ENCODE results near the gene CSNK1G2.
"Not testable (repeated sequence)": the region's sequence is repeated elsewhere in the genome, so short reads cannot be mapped to it uniquely, and the experiment has no call there.

Gene CSNK1G2

GRCh38 chr19:1981253-1981652 lies 40.3 kb downstream of the CSNK1G2 start:
- no peaks in the 10 kb centered on the region for H3K9me3 ChIP-seq (ENCODE audit: control insufficient read depth, insufficient read depth, low read length)
- no peaks in the 10 kb centered on the region for H3K4me1 ChIP-seq (ENCODE audit: control insufficient read depth, insufficient read depth, low read length)
- no peak overlapping the region for H3K27ac ChIP-seq (ENCODE audit: low read depth, low read length)
- H3K4me3 ChIP-seq (ENCODE audit: low read depth, low read length), result no peak overlapping the region
- peaks cover 48% of the 10 kb centered on the region for H3K36me3 ChIP-seq (ENCODE audit: control insufficient read depth, insufficient read depth, low read length)
- H3K27me3 ChIP-seq (ENCODE audit: control insufficient read depth, insufficient read depth, low read length), result no peaks in the 10 kb centered on the region
- H3K9ac ChIP-seq (ENCODE audit: low read depth, low read length), result no peak overlapping the region

GRCh38 chr19:1984357-1984756 lies 43.4 kb downstream of the CSNK1G2 start:
- H3K4me3 ChIP-seq (ENCODE audit: low read depth, low read length), result no peak overlapping the region
- no peaks in the 10 kb centered on the region for H3K27me3 ChIP-seq (ENCODE audit: control insufficient read depth, insufficient read depth, low read length)
- H3K9me3 ChIP-seq (ENCODE audit: control insufficient read depth, insufficient read depth, low read length), result no peaks in the 10 kb centered on the region
- H3K27ac ChIP-seq (ENCODE audit: low read depth, low read length), result no peak overlapping the region
- no peak overlapping the region for H3K9ac ChIP-seq (ENCODE audit: low read depth, low read length)
- H3K4me1 ChIP-seq (ENCODE audit: control insufficient read depth, insufficient read depth, low read length), result no peaks in the 10 kb centered on the region
- H3K36me3 ChIP-seq (ENCODE audit: control insufficient read depth, insufficient read depth, low read length), result peaks cover 61% of the 10 kb centered on the region

DNA sequence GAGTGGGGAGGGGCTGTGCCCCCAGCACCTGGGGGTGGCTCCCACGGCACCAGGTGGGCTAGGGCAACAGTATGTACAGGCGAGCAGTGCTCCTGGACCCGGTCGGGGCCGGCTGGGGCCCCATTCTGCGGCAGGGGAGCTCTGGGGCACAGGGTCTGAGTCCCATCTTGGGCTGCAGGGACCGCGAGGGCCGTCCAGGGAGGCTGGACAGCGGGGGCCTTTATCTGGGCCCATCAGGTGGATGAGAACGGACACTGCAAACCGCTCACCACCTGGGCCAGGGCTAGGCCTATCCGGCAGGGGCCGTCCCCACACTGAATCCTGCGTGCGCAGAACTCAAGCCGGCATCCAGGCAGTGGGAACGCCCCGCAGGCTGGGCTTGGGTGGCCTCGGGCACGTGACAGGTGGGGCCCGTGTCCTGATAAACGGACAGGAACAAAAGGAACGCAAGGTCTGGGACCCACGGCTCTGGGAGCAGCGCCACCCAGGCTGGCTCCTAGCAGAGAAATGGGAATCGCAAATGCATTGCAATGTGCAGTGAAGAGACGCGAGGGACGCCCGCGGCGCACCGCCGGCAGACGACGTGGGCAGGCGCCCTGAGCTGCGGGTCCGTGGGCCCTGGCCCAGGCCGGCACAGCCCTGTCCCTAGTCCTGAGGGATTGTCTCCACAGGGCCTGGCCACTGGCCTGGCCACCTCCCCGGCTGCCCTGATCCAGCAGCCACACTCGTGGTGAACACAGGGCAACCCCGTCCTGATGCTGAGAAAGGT lies 44.8 kb downstream of the CSNK1G2 start:
- Histone ChIP-seq H3K4me3 (ENCODE audit: low read depth, low read length) (no peak overlapping the region), H3K4me1 (ENCODE audit: control insufficient read depth, insufficient read depth, low read length) (no peaks in the 10 kb centered on the region), H3K9ac (ENCODE audit: low read depth, low read length) (no peak overlapping the region), H3K27me3 (ENCODE audit: control insufficient read depth, insufficient read depth, low read length) (no peaks in the 10 kb centered on the region), H3K9me3 (ENCODE audit: control insufficient read depth, insufficient read depth, low read length) (no peaks in the 10 kb centered on the region), H3K36me3 (ENCODE audit: control insufficient read depth, insufficient read depth, low read length) (peaks cover 67% of the 10 kb centered on the region), H3K27ac (ENCODE audit: low read depth, low read length) (no peak overlapping the region)

DNA sequence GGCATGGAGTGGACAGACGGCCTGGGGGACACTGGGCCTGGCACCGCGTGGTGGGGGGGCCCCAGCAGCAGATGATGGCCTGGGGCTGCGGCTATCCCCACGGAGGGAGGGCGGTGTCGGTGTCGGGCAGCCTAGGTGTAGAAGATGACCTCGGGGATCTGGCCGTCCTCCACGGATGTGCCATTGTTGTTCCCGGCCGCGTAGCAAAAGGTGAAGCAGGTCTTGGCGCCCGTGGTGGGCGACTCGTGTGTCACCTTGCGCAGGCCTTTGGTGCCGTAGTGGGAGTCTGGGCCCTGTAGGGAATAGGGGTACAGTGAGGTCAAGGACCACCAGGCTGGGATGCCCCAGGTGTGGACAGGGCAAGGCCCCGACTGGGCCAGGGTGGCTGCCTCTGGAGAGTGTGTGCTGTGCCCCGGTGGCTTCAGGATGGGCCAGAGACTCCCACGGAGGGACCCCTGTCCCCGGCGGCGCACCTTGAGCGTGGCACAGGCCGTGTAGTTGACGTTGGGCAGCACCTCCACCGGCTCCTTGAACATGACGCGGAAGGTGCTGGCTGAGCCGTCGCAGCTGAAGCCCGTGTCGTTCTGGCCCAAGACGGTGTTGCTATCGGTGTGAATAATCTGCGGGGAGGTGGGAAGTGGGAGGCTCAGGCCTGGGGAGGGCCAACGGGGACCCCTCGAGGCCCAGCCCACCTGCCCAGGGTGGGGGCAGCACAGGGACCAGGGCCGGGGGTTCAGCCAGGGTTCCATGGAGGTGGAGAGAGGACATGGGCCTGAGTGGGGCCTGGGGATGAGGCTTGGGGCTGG lies 45.6 kb downstream of the CSNK1G2 start:
- Histone ChIP-seq H3K36me3 (ENCODE audit: control insufficient read depth, insufficient read depth, low read length) (peaks cover 67% of the 10 kb centered on the region), H3K9ac (ENCODE audit: low read depth, low read length) (no peak overlapping the region)

DNA sequence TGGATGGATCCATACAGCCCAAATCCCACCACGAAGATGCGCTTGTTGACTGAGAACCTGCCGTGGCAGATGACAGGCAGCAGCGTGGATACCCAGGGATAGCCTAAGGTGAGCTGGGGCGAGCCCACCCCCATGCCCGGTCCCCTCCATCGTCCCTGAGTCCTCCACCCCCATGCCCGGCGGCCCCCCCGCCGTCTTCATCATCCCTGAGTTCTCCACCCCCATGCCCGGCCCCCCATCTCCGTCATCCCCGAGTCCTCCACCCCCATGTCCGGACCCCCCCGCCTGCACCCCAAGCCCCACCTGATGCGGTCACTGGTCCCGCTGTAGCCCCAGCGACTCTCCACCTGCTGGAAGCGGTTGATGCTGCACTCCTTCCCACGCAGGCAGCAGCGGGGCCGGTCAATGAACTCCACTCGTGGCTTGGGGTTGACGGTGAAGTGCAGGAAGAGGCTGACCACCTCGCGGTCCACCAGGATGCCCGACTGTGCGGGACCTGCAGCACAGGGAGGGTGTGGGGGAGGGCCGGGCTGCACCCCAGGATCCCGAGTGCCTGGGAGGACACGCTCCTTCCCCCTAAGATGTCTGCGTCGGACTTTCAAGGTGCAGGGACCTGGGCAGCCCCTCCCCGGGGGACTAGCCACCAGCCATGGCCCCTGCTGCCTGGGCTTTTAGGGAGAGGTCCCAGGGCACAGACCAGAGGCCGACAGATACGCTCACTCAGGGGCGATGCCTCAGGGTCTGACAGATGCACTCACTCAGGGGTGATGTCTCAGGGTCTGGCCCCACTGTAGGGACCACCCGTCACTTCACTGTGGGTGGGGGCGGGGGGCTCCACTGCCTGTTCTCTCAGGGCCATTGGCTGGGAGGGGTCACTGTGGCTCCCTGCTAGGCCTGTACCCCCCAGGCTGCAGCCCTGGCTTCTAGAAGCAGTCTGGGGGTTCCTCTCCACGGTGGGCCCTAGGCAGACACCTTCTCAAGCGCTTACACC lies 46.5 kb downstream of the CSNK1G2 start:
- no peaks in the 10 kb centered on the region for H3K27me3 ChIP-seq (ENCODE audit: control insufficient read depth, insufficient read depth, low read length)
- no peak overlapping the region for H3K9ac ChIP-seq (ENCODE audit: low read depth, low read length)
- H3K4me3 ChIP-seq (ENCODE audit: low read depth, low read length), result no peak overlapping the region
- H3K4me1 ChIP-seq (ENCODE audit: control insufficient read depth, insufficient read depth, low read length), result no peaks in the 10 kb centered on the region
- no peak overlapping the region for H3K27ac ChIP-seq (ENCODE audit: low read depth, low read length)
- peaks cover 61% of the 10 kb centered on the region for H3K36me3 ChIP-seq (ENCODE audit: control insufficient read depth, insufficient read depth, low read length)
- H3K9me3 ChIP-seq (ENCODE audit: control insufficient read depth, insufficient read depth, low read length), result no peaks in the 10 kb centered on the region

More for the DNA sequence above, 45.6 kb downstream of the CSNK1G2 start:
- Histone ChIP-seq H3K4me1 (ENCODE audit: control insufficient read depth, insufficient read depth, low read length) (no peaks in the 10 kb centered on the region), H3K27me3 (ENCODE audit: control insufficient read depth, insufficient read depth, low read length) (no peaks in the 10 kb centered on the region), H3K9me3 (ENCODE audit: control insufficient read depth, insufficient read depth, low read length) (no peaks in the 10 kb centered on the region), H3K27ac (ENCODE audit: low read depth, low read length) (no peak overlapping the region), H3K4me3 (ENCODE audit: low read depth, low read length) (no peak overlapping the region)

- H3K4me3 ChIP-seq (ENCODE audit: low read depth, low read length); H3K9ac ChIP-seq (ENCODE audit: low read depth, low read length); H3K27me3 ChIP-seq (ENCODE audit: control insufficient read depth, insufficient read depth, low read length); H3K4me1 ChIP-seq (ENCODE audit: control insufficient read depth, insufficient read depth, low read length); H3K27ac ChIP-seq (ENCODE audit: low read depth, low read length); H3K9me3 ChIP-seq (ENCODE audit: control insufficient read depth, insufficient read depth, low read length): not testable (repeated sequence)
- H3K36me3 ChIP-seq (ENCODE audit: control insufficient read depth, insufficient read depth, low read length), result peaks cover 58% of the 10 kb centered on the region
These were observed 47.5 kb downstream of the CSNK1G2 start for GRCh38 chr19:1988464-1988863.

DNA sequence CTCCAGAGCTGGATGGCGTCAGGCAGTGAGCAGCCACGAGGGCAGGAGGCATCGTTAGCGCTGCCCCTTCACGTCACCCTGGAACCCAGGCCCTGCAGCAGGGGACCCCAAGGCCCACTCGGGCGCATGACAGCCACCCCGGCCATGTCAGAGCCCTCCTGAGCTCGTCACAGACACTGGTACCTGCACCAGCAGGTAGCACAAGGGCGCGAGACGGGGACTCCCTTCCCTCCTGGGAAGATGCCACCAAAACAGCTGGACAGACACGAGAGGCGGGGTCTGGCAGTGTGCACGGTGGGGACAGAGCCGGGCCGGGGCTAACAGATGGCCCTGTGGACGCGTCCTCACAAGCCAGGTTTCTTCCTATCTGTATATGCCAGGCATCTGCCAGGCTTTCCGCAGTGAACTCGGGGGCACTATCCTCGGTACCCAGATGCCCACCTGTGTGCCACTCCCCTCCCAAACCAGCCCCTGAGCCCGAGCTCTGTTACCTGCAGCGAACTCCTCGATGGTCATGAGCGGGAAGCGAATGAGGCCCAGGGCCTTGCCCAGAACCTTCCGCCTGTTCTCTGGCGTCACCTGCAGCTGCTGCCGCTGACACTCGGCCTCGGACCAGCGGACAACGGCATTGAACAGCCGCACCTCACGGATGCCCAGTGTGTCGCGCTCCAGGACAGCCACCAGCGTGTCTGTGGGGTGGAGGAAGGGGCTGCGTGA lies 48.7 kb downstream of the CSNK1G2 start:
- H3K36me3 ChIP-seq (ENCODE audit: control insufficient read depth, insufficient read depth, low read length), result peaks cover 58% of the 10 kb centered on the region
- H3K4me1 ChIP-seq (ENCODE audit: control insufficient read depth, insufficient read depth, low read length), result no peaks in the 10 kb centered on the region
- no peaks in the 10 kb centered on the region for H3K27me3 ChIP-seq (ENCODE audit: control insufficient read depth, insufficient read depth, low read length)
- no peak overlapping the region for H3K9ac ChIP-seq (ENCODE audit: low read depth, low read length)
- H3K27ac ChIP-seq (ENCODE audit: low read depth, low read length), result no peak overlapping the region
- H3K4me3 ChIP-seq (ENCODE audit: low read depth, low read length), result no peak overlapping the region
- H3K9me3 ChIP-seq (ENCODE audit: control insufficient read depth, insufficient read depth, low read length), result no peaks in the 10 kb centered on the region

DNA sequence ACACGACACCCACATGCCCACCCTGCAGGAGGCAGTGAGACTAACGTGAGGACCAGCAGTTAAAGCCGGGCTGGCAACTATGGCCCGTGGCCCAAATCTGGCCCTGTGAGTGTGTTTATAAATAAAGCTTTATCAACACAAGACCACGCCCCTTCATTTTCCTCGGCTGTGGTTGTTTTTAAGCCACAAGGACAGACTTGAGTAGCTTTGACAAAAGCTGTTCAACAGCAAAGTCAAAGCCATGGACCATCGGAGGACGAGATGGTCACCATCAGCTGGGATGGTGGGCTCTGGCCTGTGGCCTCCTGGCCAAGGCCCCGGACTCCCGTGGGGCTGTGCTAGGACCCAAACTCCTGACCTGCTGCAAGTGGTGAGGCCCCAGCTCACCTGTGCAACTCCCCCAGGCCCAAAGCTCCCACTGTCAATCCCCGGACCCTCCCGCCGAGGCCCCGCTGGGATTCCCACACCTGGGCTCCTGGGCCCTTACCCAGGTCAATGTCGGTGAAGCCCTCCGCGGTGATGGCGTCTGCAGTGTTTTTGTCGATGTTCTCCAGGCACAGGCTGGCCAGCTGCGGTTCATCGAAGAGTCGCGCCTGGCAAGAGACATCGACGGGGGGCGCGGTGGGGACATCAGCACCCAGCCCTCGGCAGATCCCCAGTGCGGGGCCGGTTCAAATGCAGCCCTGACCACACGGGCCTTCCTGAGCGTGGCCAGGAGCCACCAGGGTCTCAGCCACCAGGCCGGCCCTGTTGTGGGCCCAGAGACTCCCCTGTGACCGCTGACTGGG lies 49.5 kb downstream of the CSNK1G2 start:
- Histone ChIP-seq H3K9me3 (ENCODE audit: control insufficient read depth, insufficient read depth, low read length) (no peaks in the 10 kb centered on the region), H3K4me1 (ENCODE audit: control insufficient read depth, insufficient read depth, low read length) (no peaks in the 10 kb centered on the region), H3K36me3 (ENCODE audit: control insufficient read depth, insufficient read depth, low read length) (peaks cover 52% of the 10 kb centered on the region), H3K9ac (ENCODE audit: low read depth, low read length) (no peak overlapping the region), H3K4me3 (ENCODE audit: low read depth, low read length) (no peak overlapping the region), H3K27ac (ENCODE audit: low read depth, low read length) (no peak overlapping the region), H3K27me3 (ENCODE audit: control insufficient read depth, insufficient read depth, low read length) (no peaks in the 10 kb centered on the region)

- peaks cover 50% of the 10 kb centered on the region for H3K36me3 ChIP-seq (ENCODE audit: control insufficient read depth, insufficient read depth, low read length)
- H3K27me3 ChIP-seq (ENCODE audit: control insufficient read depth, insufficient read depth, low read length), result no peaks in the 10 kb centered on the region
- H3K9ac ChIP-seq (ENCODE audit: low read depth, low read length), result no peak overlapping the region
These were observed 50.3 kb downstream of the CSNK1G2 start for GRCh38 chr19:1991018-1991913.

More at GRCh38 chr19:1991018-1991913, 50.3 kb downstream of the CSNK1G2 start:
- H3K4me1 ChIP-seq (ENCODE audit: control insufficient read depth, insufficient read depth, low read length), result no peaks in the 10 kb centered on the region
- no peaks in the 10 kb centered on the region for H3K9me3 ChIP-seq (ENCODE audit: control insufficient read depth, insufficient read depth, low read length)
- no peak overlapping the region for H3K27ac ChIP-seq (ENCODE audit: low read depth, low read length)
- no peak overlapping the region for H3K4me3 ChIP-seq (ENCODE audit: low read depth, low read length)

Data from HUES48 (cell line).